ENCODE measurements around the gene FBL.

GRCh38 chr19:39864118-39864517 lies 17.9 kb upstream of the FBL start:
- TF ChIP-seq, protein P1, sequence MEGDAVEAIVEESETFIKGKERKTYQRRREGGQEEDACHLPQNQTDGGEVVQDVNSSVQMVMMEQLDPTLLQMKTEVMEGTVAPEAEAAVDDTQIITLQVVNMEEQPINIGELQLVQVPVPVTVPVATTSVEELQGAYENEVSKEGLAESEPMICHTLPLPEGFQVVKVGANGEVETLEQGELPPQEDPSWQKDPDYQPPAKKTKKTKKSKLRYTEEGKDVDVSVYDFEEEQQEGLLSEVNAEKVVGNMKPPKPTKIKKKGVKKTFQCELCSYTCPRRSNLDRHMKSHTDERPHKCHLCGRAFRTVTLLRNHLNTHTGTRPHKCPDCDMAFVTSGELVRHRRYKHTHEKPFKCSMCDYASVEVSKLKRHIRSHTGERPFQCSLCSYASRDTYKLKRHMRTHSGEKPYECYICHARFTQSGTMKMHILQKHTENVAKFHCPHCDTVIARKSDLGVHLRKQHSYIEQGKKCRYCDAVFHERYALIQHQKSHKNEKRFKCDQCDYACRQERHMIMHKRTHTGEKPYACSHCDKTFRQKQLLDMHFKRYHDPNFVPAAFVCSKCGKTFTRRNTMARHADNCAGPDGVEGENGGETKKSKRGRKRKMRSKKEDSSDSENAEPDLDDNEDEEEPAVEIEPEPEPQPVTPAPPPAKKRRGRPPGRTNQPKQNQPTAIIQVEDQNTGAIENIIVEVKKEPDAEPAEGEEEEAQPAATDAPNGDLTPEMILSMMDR (IDR thresholded peaks at IDR 0.05) = no peak
- TF ChIP-seq POLR2A (IDR thresholded peaks at IDR 0.05) = no peak

All from prostate gland (tissue), 2 donors.